Testis (tissue), 3 donors: ENCODE data around the gene APBB1IP. TPM values are rescaled to one million over a fixed set of nuclear protein-coding genes. Genes with fewer than 3 reads are reported as not detected.

Source experiments
- DNase-seq: peaks from one replicate; pipeline ENCODE4 v3.0.0-alpha.2; 2019
- H3K27ac ChIP-seq, 2 donors: fragments of 200-600 bp; sonication (generic); one replicate each; pipeline ENCODE4 v1.5.1; 2019
- H3K27me3 ChIP-seq: fragments of 200-600 bp; sonication (generic); one replicate; pipeline ENCODE4 v1.5.1; 2019
- H3K36me3 ChIP-seq: fragments of 200-600 bp; sonication (generic); one replicate; pipeline ENCODE4 v1.5.1; 2017; ENCODE audit warnings: low read depth; ENCODE audit errors: missing control alignments
- H3K4me1 ChIP-seq: fragments of 200-600 bp; sonication (generic); one replicate; pipeline ENCODE4 v1.5.1; 2019
- H3K4me3 ChIP-seq, 2 donors: fragments of 200-600 bp; sonication (generic); one replicate each; pipeline ENCODE4 v1.5.1; 2017 to 2019
- H3K9me3 ChIP-seq: fragments of 200-600 bp; sonication (generic); one replicate; pipeline ENCODE4 v1.5.1; 2017
- CTCF ChIP-seq, 3 experiments: fragments of 450-650 bp in 2 of 3; fragments of 200-600 bp in 1 of 3; sonication (generic) in 1 of 3; IDR thresholded peaks; one replicate each; pipeline ENCODE4 v1.5.1; 2016 to 2019; ENCODE audit warnings: antibody characterized with exemption in 3 of 3, mild to moderate bottlenecking in 2 of 3, moderate library complexity in 1 of 3
- POLR2A ChIP-seq: fragments of 450-650 bp; IDR thresholded peaks from one replicate; pipeline ENCODE4 v1.6.1; 2017; ENCODE audit warnings: antibody characterized with exemption, mild to moderate bottlenecking, moderate library complexity
- WGBS, 2 donors: methylation state at CpG; one replicate each; pipeline ENCODE4 v1.1.5; 2018; 5-methylcytosine and 5-hydroxymethylcytosine counted together
- intact Hi-C: fragments of 100-400 bp; cut with DNase I; formaldehyde crosslinking; loops from one replicate; pipeline ENCODE4 v1.15.1; 2023; ENCODE audit warnings: low total_unique reads
- polyA plus RNA-seq: library from polyadenylated mRNA; stranded (reverse); fragments of 350-450 nt; fragmentation: Illumina TruSeq; extraction: RNeasy Lipid Tissue Mini Kit (QIAGEN cat#74804); gene quantifications from one replicate; pipeline ENCODE4 v1.2.3, GENCODE V29; 2014; ENCODE audit warnings: low read depth, low replicate concordance; ENCODE audit not compliant: insufficient read depth
- total RNA-seq, 2 donors: library from RNA; depleted of rRNA; stranded (reverse); fragments of >200 nt; gene quantifications; one replicate each; pipeline ENCODE4 v1.2.3, GENCODE V29; 2016

The APBB1IP gene
- total and polyA plus RNA-seq, 3 donors from 2014 or later: 0.55 to 3.0 (median 2.0) TPM

DNA sequence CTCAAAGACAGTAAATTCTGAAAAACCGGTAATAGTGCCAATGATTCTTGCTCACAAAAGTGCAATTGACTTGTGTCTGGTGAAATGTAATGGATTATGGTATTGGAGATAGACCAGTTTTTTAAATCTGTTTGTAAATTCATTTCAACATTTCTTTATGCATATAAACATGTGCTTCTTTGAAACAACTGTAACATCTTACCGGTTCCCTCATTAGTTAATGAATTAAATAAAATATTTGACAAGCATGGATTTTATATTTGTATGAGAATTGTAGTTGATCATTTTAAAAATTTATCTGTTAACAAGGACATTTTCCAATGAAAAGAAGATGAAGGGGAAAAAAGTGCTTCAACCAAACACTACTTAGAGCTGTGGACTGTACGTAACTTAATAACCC lies 21.0 kb upstream of the APBB1IP start:
- Histone ChIP-seq H3K27ac (no peak overlapping the region), H3K36me3 (no peaks in the 10 kb centered on the region), H3K27me3 (no peaks in the 10 kb centered on the region), H3K9me3 (no peaks in the 10 kb centered on the region), H3K4me3 (no peak overlapping the region), H3K4me1 (no peaks in the 10 kb centered on the region)
- 63 to 80% methylated on average over 3 of the region's 3 CpGs for WGBS, 2 donors
- no peak for DNase-seq
- no peak for TF ChIP-seq POLR2A
- no peak for TF ChIP-seq CTCF (IDR thresholded peaks at IDR 0.05)
- intact Hi-C loops: no loop called here

DNA sequence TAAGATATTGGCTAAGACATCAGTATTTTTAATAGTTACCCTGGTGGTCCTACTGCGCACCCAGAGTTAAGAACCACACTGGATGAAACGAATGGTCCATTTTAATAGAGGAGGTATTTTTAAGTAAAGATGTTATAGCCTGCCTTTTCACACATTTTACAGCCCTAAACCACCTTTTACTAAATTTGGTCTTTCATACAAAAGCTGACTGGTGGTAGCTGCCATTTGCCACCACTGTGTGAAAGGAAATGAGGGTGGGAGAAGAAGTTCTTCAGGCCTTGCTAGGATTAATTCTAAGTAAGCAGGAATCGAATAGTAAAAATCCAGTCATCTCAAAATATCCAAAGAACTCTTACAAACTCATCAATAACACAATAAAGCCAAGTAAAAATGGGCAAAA lies 15.2 kb upstream of the APBB1IP start:
- intact Hi-C loops: no loop called here
- TF ChIP-seq CTCF (IDR thresholded peaks at IDR 0.05): no peak
- no peak for TF ChIP-seq POLR2A
- Histone ChIP-seq H3K27ac (no peak overlapping the region), H3K4me3 (no peak overlapping the region), H3K4me1 (no peaks in the 10 kb centered on the region), H3K9me3 (no peaks in the 10 kb centered on the region), H3K36me3 (no peaks in the 10 kb centered on the region), H3K27me3 (no peaks in the 10 kb centered on the region)
- 68 to 85% methylated on average over 3 of the region's 3 CpGs for WGBS, 2 donors
- no peak for DNase-seq

DNA sequence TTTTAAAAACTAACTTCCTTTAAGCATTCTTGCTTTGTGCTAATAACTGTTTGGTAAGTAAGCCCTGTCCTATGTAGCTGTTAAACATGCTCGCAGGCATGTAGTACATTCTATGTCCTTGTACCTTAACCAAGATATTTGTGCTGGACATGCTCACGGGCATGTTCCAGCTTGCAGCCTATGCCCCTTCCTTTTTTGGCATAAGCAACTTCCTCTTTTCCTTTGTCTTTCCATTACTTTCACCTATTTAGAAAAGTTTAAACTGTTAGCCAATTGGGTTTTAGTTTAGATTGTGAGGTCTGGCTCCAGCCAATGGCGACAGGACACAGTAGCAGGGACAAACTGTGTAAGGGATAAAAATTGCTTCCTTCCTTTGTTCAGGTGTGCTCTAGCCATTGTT lies 14.4 kb upstream of the APBB1IP start:
- H3K27ac ChIP-seq: no peak overlapping the region
- intact Hi-C loops: no loop called here
- H3K36me3 ChIP-seq: no peaks in the 10 kb centered on the region
- TF ChIP-seq CTCF (IDR thresholded peaks at IDR 0.05): no peak
- TF ChIP-seq POLR2A: no peak
- 90% methylated on average over 3 of the region's 3 CpGs for WGBS, 2 donors
- H3K4me1 ChIP-seq: no peaks in the 10 kb centered on the region
- no peaks in the 10 kb centered on the region for H3K9me3 ChIP-seq
- no peaks in the 10 kb centered on the region for H3K27me3 ChIP-seq
- no peak for DNase-seq
- no peak overlapping the region for H3K4me3 ChIP-seq

GRCh38 chr10:26430641-26431163 lies 7.4 kb upstream of the APBB1IP start:
- TF ChIP-seq CTCF (IDR thresholded peaks at IDR 0.05) (no peak), POLR2A (no peak)
- Histone ChIP-seq H3K4me1 (no peaks in the 10 kb centered on the region), H3K36me3 (no peaks in the 10 kb centered on the region), H3K9me3 (no peaks in the 10 kb centered on the region), H3K27ac (no peak overlapping the region), H3K27me3 (no peaks in the 10 kb centered on the region), H3K4me3 (no peak overlapping the region)
- DNase-seq: no peak
- intact Hi-C loops: loop anchor here (10.0 kb wide), 1 partner anchor 756 kb away; no protein-coding TSS in a partner anchor
- 66 to 67% methylated on average over 4 of the region's 4 CpGs for WGBS, 2 donors

GRCh38 chr10:26432938-26433337 lies 5.2 kb upstream of the APBB1IP start:
- Histone ChIP-seq H3K9me3 (no peaks in the 10 kb centered on the region), H3K36me3 (no peaks in the 10 kb centered on the region), H3K27ac (no peak overlapping the region), H3K4me3 (no peak overlapping the region), H3K27me3 (no peaks in the 10 kb centered on the region), H3K4me1 (no peaks in the 10 kb centered on the region)
- WGBS, 2 donors: 93 to 96% methylated on average over 1 of the region's 1 CpG
- intact Hi-C loops: loop anchor here (10.0 kb wide), 1 partner anchor 758 kb away; no protein-coding TSS in a partner anchor
- no peak for TF ChIP-seq CTCF (IDR thresholded peaks at IDR 0.05)
- TF ChIP-seq POLR2A: no peak
- no peak for DNase-seq
